Inflammatory macrophage treated with lipopolysaccharide for 4 hours (primary cell): Measurements from ENCODE around the gene EPS15.
"Not testable (repeated sequence)": the region's sequence is repeated elsewhere in the genome, so short reads cannot be mapped to it uniquely, and the experiment has no call there.

Source experiments
- DNase-seq: peaks from one replicate; pipeline ENCODE4 v3.0.0-alpha.2; 2020

The EPS15 gene

DNA sequence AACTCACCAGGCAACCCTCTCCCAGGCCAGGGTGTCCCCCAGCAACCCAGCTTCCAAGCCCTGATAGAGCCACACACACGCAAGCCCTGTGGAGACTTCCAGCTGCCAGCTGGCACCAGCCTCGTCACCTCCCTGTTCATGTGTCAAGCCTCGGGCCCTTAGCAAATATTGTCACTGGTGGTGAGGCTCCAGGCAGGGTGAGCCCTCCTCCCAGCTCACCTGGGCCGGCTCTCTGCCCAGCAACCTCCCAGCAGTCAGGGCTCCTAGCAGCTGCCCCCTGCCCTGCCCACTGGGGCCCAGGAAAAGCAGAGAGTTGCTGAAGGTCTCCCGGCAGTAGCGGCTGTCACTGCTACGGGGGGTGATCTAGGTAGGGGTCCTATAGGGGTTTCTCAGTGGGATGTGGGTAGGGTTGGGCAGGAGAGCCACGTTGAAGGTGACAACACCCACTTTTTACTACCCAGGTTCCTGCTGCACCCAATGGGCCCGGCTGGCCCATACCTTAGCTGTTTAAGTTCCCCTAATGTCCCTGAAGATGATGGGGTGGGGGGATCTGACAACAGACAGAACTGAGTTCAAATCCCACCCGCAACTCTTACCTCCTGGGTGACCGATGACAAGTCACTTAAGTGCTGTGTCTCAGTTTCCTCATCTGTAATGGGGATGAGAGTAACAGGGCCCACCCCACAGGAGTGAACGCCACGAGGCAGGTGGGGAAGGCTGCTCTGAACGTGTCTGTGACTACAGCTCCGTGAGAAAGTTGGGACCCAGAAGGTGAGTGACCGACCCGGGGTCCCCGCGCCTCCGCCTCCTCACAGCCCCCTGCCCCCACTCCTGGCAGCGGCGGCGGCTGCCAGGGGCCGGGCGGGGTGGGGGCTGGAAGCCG is 189.4 kb downstream of the EPS15 start:
- no peak for DNase-seq

DNA sequence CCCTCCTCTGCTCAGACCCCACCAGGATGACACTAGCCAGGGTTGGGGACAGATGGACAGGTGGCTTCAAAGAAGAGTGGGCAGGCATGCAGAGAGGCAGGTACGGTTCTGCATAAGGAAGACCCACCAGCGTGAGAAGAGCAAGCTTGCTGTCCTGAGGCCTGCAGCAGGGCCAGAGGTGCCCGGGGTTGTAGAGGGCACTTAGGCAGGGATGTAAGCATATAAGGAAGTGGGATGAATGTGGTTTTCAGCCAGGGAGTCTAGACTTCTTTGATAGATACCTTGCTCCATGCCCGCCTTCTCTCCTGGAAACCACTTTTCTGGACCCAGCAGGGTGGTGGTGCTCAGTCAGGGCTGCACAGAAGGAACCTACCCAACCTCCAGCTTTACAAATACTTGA is 190.1 kb downstream of the EPS15 start:
- no peak for DNase-seq

DNA sequence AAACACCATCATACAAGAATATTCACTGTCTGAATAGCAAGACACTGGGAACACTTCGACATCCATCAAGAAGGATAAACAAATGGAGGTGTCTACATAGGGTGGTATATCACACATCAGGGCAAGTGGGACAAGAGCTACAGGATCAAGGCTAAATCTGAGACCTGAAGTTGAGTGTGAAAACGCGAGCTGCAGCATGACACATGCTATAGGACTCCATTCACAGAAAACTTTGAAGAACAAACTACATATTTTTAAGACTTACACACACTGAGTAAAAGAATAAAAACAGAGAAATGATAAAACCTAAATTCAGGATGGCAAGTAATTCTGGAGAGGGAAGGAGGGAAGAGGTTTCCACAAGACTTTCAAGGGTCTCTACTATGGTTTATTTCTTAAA is 190.8 kb downstream of the EPS15 start:
- DNase-seq = no peak

DNA sequence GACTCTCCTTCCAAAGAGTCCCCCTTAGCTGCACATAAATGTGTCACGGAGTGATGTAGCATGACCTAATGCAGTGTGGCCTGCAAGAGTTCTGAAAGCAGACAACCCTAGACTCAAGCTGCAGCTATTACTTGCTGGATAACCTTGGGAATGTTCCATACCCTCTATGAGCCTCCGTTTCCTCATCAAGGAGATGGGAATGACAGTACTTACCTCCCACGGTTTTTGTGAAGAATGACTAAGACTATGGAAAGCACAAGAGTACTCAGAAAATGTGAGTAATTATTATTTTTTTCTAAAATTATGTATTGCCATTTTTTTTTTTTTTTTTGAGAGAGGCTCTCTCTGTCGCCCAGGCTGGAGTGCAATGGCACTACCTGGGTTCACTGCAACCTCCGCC is 191.7 kb downstream of the EPS15 start:
- peak; percentile 16 for DNase-seq

DNA sequence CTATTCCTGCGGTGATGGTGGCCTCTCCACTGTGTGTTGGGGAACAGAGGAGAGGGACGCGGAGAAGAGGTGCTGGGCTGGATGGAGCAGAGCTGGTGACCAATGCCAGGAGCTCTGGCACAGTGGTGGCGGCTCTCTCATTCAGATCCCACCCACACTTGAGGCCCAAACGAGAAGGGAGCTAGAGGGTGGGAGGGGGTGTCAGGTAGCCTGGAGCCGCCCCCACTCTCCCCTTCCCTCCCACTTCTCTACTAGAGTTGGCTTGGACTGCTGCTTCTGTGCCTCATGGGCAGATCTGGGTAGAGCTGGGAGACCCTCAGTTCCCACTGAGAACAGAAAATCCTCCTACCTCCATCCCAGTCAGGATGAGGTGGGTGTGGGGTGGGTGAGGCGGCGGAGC is 192.2 kb downstream of the EPS15 start:
- no peak for DNase-seq

DNA sequence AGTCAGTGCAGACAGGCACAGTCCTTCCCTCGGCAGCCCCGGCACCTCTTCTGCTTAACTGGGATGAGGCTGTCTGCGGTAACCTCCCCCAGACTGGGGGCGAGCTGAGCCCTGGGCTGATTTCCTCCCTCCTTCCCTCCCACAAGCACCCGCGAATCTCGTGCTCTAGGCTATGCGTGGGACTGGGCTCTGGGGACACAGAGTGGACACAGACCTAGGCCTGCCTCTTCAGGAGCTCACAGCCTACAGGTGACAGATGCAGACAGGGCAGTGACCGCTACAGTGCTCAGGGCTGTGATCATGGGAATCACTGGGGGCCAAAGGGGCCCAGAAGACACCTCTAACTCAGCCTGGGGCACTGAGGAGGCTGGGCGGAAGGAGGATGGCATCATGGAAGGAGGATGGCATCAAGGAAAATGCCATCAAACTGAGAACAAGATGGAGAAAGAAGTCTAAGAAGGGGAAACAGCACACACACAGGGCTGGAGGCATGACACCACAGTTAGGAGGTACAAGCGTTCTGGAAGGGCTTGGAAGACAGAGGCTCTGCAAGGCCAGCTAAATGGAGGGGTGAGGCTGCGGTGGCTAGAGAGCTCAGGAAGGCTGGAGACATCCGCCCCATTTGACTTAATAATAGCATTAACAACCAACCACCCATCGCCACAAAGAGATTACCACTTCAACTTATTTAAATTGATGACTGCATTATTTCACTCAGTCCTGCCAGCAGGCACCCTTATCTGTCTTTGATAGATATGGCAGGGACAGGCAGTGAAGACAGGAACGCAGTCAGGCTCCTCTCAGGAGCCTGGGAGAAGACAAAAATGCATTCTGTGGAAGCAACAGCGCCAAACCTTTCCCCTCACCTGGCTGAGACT is 192.9 kb downstream of the EPS15 start:
- no peak for DNase-seq

- DNase-seq = no peak
Observed at GRCh38 chr1:51325391-51325790, 193.7 kb downstream of the EPS15 start.

DNA sequence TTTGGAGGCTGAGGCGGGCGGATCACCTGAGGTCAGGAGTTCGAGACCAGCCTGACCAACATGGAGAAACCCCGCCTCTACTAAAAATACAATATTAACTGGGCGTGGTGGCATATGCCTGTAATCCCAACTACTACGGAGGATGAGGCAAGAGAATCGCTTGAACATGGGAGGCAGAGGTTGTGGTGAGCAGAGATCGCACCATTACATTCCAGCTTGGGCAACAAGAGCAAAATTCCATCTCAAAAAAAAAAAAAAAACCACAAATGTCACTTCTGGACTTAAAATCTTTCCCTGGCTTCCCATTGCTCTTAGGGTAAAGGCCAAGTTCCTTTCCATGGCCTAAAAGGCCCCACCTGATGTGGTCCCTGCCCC is 194.1 kb downstream of the EPS15 start:
- not testable (repeated sequence) for DNase-seq

- no peak for DNase-seq
Observed at GRCh38 chr1:51324251-51325010, 194.6 kb downstream of the EPS15 start.

DNA sequence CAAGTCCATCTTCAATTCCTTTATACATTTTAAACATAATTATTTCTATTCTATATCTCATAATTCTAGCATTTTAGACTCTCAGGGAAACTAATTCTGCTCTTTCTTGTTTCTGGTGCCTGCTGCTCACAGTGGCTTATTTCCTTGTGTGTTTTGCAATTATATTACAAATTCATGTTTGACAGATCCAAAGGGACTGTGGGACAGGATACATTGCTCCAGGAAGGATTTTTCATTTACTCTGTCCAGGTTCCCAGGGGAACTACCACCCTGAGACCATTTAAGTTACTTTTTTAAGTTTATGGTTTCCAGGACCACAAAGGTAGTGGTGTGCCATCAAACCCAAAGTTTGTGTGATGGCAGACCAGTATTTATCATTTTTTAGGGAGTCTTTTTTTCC is 195.3 kb downstream of the EPS15 start:
- no peak for DNase-seq

- DNase-seq = no peak
Observed at GRCh38 chr1:51322417-51323101, 196.5 kb downstream of the EPS15 start.

GRCh38 chr1:51321924-51322280 is 197.2 kb downstream of the EPS15 start:
- no peak for DNase-seq

GRCh38 chr1:51320967-51321923 is 197.8 kb downstream of the EPS15 start:
- no peak for DNase-seq

DNA sequence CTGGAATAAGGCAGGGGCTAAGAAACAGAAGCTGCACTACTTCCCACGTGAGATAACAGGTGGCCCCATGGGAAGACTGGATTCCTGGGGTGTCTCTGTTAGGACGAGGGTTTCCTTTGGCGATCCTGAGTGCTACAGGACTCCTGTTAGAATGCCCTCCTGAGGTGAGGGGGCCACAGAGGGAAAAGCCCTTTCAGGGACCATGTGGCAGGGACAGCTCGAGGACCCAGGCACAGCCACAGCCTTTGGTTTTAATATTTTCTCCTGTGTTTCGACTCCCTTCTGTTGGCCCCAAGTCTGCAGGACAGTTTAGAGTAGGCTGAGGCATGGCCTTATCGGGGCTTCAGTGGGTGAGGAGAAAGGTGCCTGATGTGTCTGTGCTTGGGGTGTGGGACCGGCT is 201.3 kb downstream of the EPS15 start:
- no peak for DNase-seq

- no peak for DNase-seq
Observed at GRCh38 chr1:51316846-51317120, 202.3 kb downstream of the EPS15 start.

- no peak for DNase-seq
Observed at GRCh38 chr1:51316113-51316845, 202.8 kb downstream of the EPS15 start.

DNA sequence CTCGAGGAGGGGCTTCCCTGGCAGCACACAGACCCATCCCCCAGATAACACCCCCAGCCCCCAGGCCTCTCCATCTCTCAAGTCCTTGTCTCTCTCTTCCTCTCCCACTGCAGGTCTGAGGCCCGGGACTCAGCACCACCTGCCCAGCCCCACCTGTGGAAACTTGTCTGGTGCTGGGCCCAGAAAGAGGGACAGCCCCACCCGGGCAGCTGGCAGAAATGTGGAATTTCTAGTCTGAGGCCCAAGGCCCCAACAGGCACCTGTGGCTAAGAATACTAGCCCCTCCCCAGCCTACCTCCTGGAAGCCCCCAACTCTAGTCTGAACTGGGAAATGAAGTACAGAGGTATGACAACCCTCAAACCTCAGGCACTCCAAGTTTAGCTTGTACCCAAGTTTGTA is 204.1 kb downstream of the EPS15 start:
- DNase-seq = no peak

DNA sequence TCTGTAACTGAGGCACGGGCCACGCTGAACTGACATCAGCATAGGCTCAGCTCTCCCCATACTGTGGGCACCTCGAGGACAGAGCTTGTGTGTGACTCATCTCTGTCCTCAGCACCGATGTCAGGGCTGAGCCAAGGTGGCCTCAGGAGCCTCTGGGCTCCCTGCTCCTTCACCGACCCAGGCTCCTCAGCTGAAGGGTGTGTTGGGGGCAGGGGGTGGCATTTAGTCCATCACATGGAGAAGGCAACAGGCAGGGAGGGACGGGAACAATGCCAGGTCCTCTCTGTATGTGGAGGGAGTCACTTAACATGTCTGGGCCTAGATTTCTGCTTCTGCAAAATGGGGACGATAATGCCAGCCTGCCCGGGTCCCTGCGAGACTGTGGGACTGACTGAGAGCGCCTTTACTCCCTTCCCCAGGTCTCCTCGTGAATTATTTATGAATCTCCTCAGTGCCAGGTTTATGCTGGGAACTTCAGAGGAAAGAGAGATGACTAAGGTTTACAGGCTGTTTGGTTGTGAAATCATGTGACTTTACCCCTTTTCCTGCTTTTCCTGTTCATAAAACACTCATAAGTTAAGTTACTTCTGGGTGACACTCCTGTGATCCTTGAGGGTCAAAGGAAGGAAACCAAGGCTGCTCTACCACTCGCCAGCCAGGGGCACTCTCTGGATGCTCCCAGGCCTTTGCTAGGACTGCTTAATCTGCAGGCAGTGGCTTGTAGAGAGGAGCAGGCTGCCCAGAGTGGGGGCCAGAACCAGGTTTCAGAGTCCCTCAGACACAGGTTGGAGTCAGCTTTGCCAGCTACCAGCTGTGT is 204.9 kb downstream of the EPS15 start:
- no peak for DNase-seq

DNA sequence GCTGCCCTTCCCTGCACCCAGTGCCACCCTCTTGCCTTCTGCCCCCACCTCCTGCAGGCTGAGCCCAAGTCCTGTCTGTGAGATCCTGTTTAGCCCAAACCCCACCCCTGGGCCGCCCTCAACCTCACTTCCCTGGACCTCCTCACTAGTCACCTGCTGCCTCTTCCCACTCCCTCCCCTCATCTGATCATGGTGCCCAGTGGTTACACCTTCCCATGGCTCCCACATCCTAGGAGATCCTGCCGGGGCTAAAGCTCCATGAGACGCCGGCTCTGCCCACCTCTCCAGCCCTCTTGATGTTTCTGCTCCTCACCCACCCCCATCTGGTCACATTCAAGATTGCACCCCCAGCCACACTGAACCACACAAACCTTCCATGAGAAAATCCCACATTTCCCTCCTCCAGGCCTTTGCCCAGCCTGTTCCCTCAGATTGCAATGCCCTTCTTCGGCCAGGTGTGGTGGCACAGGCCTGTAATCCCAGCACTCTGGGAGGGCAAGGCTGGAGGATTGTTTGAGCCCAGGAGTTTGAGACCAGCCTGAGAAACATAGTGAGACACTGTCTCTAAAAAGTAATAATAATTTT is 205.7 kb downstream of the EPS15 start:
- DNase-seq = no peak

DNA sequence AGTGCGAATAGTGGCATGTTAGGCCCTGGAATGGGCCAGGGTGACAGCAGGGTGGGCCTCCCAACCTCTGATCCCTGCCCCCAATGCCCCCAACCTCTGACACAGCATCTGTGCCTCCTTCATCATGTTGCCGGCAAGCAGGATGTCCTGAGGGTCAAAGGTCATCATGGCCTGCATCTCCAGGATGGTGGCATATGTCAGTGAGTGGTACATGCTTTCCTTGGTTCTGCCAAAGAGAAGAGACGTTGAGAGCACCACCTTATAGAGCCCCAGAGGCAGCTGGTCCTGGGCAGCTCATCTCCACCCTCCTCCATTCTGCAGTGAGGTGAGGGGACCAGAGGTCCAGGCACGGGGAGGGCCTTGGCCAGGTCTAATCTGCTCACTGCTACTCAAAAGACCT is 206.3 kb downstream of the EPS15 start:
- DNase-seq = no peak
